AG04450 (cell line): Measurements from ENCODE around the gene SDK1. TPM values are rescaled to one million over a fixed set of nuclear protein-coding genes. Genes with fewer than 3 reads are reported as not detected.

Source experiments
- CTCF ChIA-PET: fragments of 300-600, 350-600 bp; formaldehyde crosslinking; extraction: SDS; loops from one replicate; lab custom pipeline; 2022; ENCODE audit warnings: antibody characterized with exemption, inconsistent platforms; lab: Charles Lee
- POLR2A ChIA-PET: fragments of 350-600 bp; formaldehyde crosslinking; extraction: SDS; loops from one replicate; lab custom pipeline; 2021; ENCODE audit warnings: antibody characterized with exemption, inconsistent platforms; lab: Yijun Ruan, JAX
- DNase-seq: peaks from one replicate; pipeline ENCODE4 v3.0.0-alpha.2; 2011; ENCODE audit warnings: low read depth, low spot score
- H3K27ac ChIP-seq: one replicate; pipeline ENCODE4 v1.5.1; 2012; ENCODE audit warnings: low read depth, low read length, control low read depth
- H3K27me3 ChIP-seq: one replicate; pipeline ENCODE4 v1.6.0; 2012; ENCODE audit warnings: low read length; ENCODE audit not compliant: control insufficient read depth, insufficient read depth
- H3K4me3 ChIP-seq: 2 replicates; pipeline ENCODE4 v1.5.1; 2011; ENCODE audit warnings: mild to moderate bottlenecking, low read depth, low read length, control low read depth
- H3K9me3 ChIP-seq: 2 replicates; pipeline ENCODE4 v1.5.1; 2012; ENCODE audit warnings: low read length; ENCODE audit not compliant: control insufficient read depth, insufficient read depth
- CTCF ChIP-seq: IDR thresholded peaks from 2 replicates; pipeline ENCODE4 v1.5.1; 2011; ENCODE audit warnings: low read depth, low read length, control low read depth, inconsistent platforms
- polyA plus RNA-seq: library from polyadenylated mRNA; depleted of rRNA; stranded (reverse); fragments of >200 nt; gene quantifications from 2 replicates; pipeline ENCODE4 v1.2.3, GENCODE V29; 2011

Gene SDK1
- polyA plus RNA-seq, 1 experiment: 2.2 TPM

GRCh38 chr7:3283130-3283704 lies 17.8 kb upstream of the SDK1 start:
- POLR2A ChIA-PET: interaction anchor here (1.7 kb wide), 1 partner anchor 15 kb away, joined by 6 read pairs; no protein-coding TSS in a partner anchor

GRCh38 chr7:3285652-3286051 lies 15.4 kb upstream of the SDK1 start:
- CTCF ChIA-PET: no interaction called here
- POLR2A ChIA-PET: no interaction called here
- TF ChIP-seq CTCF: no peak

More at GRCh38 chr7:3283130-3283704, 17.8 kb upstream of the SDK1 start:
- Histone ChIP-seq H3K27me3 (peaks cover 5% of the 10 kb centered on the region), H3K27ac (no peak overlapping the region), H3K9me3 (peaks cover 4% of the 10 kb centered on the region; the same call in 1 of the 2 replicates), H3K4me3 (no peak overlapping the region)
- TF ChIP-seq CTCF: no peak
- CTCF ChIA-PET: interaction anchor here (0.6 to 1.9 kb wide), 2 partner anchors 11 to 17 kb away, joined by 5 read pairs; no protein-coding TSS in a partner anchor
- DNase-seq: no peak

GRCh38 chr7:3289996-3290395 lies 11.1 kb upstream of the SDK1 start:
- DNase-seq: no peak
- peaks cover 12% of the 10 kb centered on the region for H3K27me3 ChIP-seq
- no peak overlapping the region for H3K4me3 ChIP-seq
- no peak for TF ChIP-seq CTCF
- ChIA-PET POLR2A (interaction anchor here (0.7 kb wide), 1 partner anchor 9 kb away, joined by 3 read pairs; no protein-coding TSS in a partner anchor), CTCF (interaction anchor here (0.6 to 1.1 kb wide), 2 partner anchors 11 to 362 kb away, joined by 3 to 5 read pairs; partner anchors contain the start of gene SDK1)
- H3K27ac ChIP-seq: no peak overlapping the region
- peaks cover 9% of the 10 kb centered on the region for H3K9me3 ChIP-seq

More at GRCh38 chr7:3285652-3286051, 15.4 kb upstream of the SDK1 start:
- Histone ChIP-seq H3K9me3 (peaks cover 12% of the 10 kb centered on the region), H3K27ac (no peak overlapping the region), H3K4me3 (no peak overlapping the region), H3K27me3 (peaks cover 5% of the 10 kb centered on the region)
- no peak for DNase-seq

- no peak overlapping the region for H3K4me3 ChIP-seq
- TF ChIP-seq CTCF: no peak
- H3K27ac ChIP-seq: no peak overlapping the region
- CTCF ChIA-PET: interaction anchor here (0.5 kb wide), 1 partner anchor 17 kb away, joined by 7 read pairs; no protein-coding TSS in a partner anchor
- POLR2A ChIA-PET: no interaction called here
- DNase-seq: no peak
- peaks cover 13% of the 10 kb centered on the region for H3K27me3 ChIP-seq
- H3K9me3 ChIP-seq: peaks cover 9% of the 10 kb centered on the region
Observed at GRCh38 chr7:3292694-3293093, 8.4 kb upstream of the SDK1 start.

- TF ChIP-seq CTCF: no peak
- CTCF ChIA-PET: interaction anchor here (0.6 to 0.7 kb wide), 4 partner anchors 11 to 204 kb away, joined by 3 to 5 read pairs (median 4); no protein-coding TSS in a partner anchor
Observed at GRCh38 chr7:3294432-3295100, 6.5 kb upstream of the SDK1 start.

More at GRCh38 chr7:3294432-3295100, 6.5 kb upstream of the SDK1 start:
- DNase-seq: no peak
- H3K27me3 ChIP-seq: peaks cover 13% of the 10 kb centered on the region
- H3K9me3 ChIP-seq: peaks cover 5% of the 10 kb centered on the region
- no peak overlapping the region for H3K4me3 ChIP-seq
- POLR2A ChIA-PET: no interaction called here
- no peak overlapping the region for H3K27ac ChIP-seq
